H4 (cell line): Measurements from ENCODE around the gene PLCB4. TPM values are rescaled to one million over a fixed set of nuclear protein-coding genes. Genes with fewer than 3 reads are reported as not detected.

ENCODE experiments used
- DNase-seq: peaks from one replicate; pipeline ENCODE4 v3.0.0-alpha.2; 2015; ENCODE audit warnings: low spot score
- total RNA-seq: library from RNA; depleted of rRNA; stranded (reverse); fragments of >200 nt; shearing (Covaris generic); gene quantifications from 2 replicates; pipeline ENCODE4 v1.2.3, GENCODE V29; 2014

The PLCB4 gene
- total RNA-seq, 1 experiment from 2014 or later, result 5.9 TPM

DNA sequence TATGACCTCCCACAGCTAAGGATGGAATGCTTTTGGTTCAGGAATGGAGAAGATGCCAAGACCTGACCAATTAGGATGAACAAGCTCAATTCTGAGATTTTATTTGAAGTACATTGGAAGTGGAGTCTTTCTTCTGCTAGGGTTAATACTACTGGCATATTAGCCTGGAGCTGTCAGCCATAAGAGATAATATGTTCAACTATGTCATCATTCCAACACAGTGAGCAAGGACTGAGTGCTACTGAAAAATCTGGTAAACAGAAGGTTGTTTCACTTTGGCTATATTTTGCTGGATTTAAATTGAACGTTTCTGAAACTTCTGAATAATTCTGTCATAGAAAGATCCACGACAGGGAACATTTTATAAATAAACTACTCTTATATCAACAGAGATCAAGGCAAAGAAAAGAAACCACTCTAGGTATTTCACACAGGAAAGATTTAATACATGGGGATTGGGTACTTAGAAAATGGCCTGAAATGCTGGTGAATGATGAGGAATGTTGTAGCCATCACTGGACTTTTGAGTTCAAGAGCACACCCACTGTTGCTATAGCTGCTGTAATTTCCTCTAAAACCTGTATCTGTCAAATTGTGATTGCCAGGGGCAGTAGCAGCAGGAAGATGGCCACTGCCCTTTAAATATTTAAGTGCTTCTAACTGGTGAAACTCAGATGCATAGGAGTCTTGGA lies 200.5 kb downstream of the PLCB4 start:
- no peak for DNase-seq

- DNase-seq, result peak; percentile 6
These were observed 201.9 kb downstream of the PLCB4 start for GRCh38 chr20:9270831-9271230.

DNA sequence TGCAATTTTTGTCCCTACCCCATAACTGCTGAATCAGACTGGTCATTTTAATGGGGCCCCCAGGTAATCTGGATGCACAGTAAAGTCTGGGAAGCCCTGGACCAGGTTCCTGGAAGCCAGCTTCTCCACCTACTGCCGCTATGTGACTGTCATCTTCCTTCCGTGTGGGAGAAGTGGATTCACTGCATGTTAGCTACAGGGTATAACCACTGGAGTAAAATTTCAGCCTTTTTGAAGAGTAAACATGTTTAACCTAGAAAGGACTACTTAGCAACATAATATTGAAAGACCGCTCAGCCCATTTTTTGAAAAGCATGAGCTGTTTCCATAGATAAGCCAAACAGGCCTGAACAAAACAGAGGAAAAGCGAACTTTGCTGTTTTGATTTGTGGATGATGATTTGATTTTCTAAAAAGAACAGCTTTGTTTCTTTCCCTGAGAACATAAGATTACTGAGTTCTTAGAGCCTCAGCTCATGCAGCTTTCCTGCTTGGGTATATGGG lies 208.1 kb downstream of the PLCB4 start:
- DNase-seq, result no peak

DNA sequence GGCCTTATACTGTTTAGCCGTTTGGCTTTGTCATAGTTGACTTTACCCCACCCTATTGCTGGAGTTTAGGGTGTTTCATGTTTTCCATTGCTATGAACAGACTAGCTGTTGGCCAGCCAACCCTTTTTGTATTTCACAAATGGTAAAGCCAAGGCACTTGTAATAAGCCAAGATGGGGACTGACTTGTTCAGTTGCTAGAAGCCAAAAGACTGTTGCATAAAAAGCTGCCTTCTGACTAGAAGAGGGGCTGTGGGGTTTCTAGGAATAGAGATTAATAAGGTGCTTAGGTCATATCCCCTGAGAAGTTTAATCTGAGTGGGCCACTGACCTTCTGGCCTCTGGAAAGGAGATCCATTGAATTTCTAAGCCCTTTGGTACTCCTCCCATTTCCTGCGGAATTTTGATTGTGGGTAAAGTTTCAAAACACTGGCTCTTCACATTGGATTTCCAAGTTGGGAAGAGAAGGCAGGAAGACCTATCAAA lies 211.1 kb downstream of the PLCB4 start:
- no peak for DNase-seq

DNA sequence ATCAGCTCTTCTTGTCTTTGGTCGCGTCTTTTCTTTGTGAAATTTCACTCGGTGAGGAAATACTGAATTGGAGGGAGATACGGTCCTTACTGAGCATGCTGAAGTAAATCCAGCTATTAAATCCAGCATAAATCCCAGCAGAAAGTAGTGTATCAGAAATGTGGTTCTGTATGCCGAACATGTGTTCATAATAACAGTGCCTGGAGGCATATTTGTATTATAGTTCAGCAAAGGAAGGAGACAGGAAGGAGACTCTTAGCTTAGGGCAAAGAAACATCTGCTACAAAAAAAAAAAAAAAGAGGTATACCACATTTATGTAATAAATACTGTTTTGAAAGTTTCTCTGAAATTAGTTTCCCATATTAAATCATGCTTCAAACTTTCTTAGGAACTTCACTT lies 211.8 kb downstream of the PLCB4 start:
- DNase-seq, result no peak

GRCh38 chr20:9281803-9282202 lies 212.9 kb downstream of the PLCB4 start:
- no peak for DNase-seq

GRCh38 chr20:9285617-9286016 lies 216.7 kb downstream of the PLCB4 start:
- DNase-seq, result no peak

- DNase-seq, result no peak
These were observed 217.9 kb downstream of the PLCB4 start for GRCh38 chr20:9286501-9287461.

DNA sequence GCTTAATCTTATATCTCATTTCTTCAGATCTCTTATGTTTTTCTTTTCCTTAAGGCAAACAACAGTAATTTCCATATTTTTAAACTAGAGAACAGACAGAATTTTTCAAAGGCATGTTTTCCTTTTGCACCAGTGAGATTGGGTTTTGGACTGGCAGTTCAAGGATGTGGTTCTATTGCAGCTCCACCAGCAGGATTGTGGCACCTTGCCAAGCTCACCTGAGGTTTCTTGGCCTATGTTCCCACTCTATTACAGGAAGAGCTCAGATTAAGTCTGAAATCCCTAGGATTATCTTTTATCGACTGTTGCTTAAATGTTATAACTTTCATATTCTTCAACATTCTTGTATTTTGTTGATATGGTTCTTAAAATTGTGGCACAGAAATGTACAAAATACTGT lies 218.9 kb downstream of the PLCB4 start:
- DNase-seq, result no peak

DNA sequence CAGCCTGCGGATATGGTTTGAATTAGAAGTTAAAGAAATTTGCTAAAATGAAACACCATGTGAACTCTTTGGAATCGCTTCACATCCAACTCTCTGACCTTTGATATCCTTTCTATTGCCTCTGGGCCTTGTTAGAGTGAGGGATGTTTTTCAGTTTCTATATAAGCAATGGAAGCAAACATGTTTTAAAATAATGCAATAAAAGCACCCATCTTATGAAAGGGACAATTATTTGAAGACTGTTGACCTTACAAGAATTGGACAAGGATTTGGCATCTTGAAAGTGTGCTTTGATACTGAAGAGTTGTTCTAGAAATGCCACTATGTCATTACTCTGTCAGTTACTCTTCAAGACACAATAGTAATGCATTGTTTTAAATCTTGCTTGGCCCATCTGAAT lies 221.4 kb downstream of the PLCB4 start:
- DNase-seq, result no peak

DNA sequence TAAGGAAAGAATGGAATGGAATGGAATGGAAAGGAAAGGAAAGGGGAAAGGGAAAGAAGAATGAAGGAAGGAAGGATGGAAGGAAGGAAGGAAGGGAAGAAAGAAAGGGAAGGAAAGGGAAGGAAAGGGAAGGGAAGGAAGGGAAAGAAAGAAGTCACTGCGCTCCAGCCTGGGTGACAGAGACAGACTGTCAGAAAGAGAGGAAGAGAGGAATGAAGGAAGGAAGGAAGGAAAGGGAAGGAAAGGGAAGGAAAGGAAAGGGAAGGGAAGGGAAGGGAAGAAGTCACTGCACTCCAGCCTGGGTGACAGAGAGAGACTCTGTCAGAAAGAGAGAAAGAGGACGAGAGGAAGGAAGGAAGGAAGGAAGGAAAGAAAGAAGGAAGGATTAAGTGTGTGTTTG lies 224.3 kb downstream of the PLCB4 start:
- no peak for DNase-seq

GRCh38 chr20:9294041-9294440 lies 225.2 kb downstream of the PLCB4 start:
- peak; percentile 58 for DNase-seq

DNA sequence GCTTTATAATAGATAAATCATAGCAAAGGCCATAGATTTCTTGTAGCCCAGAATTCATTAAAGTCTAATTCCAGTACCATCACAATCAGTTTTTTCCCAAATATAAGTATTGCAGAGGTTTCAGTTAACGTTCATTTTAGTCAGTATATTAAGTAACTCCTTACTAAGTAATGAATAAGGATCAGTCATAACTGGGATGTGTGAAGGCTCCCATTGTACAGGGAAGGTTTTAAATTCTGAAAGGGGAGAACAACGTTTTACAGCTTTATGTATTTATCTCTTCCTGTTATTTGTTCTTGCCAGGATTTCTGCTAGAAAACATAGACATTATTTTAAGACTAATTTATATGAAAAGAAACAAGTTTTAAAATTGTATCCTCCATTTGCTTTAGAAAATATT lies 230.0 kb downstream of the PLCB4 start:
- DNase-seq, result no peak

DNA sequence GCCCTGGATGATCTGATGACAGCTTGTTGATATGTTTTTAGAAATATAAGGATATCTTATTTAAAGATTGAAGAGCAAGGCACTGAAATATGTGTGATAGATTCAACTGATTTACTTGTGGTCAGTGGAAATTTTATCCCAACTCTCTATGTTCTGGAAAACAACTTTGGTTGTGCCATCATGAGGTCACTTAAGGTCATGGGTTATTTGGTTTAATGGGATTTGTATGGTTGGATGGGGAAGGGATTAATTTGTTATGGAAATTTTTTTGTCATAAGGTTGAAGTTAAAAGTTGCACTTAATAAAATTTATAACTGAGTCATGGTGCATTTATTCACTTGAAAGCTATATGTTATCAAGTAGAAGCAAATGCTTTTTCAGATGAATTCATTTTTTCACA lies 231.2 kb downstream of the PLCB4 start:
- DNase-seq, result no peak

GRCh38 chr20:9300534-9300933 lies 231.6 kb downstream of the PLCB4 start:
- DNase-seq, result no peak

GRCh38 chr20:9301129-9302090 lies 232.5 kb downstream of the PLCB4 start:
- DNase-seq, result peak; percentile 84

DNA sequence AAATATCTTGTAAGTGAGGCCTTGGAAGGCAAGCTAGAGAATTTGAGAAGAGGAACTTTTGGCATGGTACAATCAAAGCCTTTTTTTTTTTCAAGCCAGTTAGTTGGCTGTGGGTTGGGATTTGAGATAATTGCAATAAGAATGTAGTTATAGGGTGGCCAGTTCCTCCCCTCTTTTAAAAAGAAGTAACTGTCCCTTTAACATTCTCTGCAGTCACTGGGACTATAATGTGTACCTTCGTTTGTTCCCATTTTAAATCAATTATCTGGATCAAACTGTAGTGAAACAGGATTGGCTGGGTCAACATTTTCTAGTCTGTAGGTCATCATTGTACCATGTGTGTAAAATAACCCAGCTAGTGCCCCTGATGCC lies 233.2 kb downstream of the PLCB4 start:
- no peak for DNase-seq

- DNase-seq, result peak; percentile 61
These were observed 237.6 kb downstream of the PLCB4 start for GRCh38 chr20:9306521-9306920.

DNA sequence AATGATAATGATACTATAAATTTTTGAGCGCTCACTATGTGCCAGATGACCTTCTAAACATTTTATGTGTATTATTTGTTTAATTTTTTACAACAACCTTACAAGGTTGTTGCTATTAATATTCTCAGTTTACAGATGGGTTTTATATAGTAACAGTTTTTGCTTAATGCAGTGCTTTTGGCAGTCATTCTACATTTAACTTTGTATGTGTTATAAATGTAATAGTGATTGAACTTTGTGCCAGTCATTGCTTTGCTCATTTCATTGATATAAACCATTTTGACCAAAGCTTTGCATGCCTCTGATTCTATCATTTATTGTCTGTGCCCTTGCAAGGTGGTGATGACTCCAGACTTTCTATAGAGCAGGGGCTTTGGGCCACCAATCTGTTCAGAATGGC lies 239.2 kb downstream of the PLCB4 start:
- no peak for DNase-seq

GRCh38 chr20:9311132-9311531 lies 242.2 kb downstream of the PLCB4 start:
- DNase-seq, result no peak

DNA sequence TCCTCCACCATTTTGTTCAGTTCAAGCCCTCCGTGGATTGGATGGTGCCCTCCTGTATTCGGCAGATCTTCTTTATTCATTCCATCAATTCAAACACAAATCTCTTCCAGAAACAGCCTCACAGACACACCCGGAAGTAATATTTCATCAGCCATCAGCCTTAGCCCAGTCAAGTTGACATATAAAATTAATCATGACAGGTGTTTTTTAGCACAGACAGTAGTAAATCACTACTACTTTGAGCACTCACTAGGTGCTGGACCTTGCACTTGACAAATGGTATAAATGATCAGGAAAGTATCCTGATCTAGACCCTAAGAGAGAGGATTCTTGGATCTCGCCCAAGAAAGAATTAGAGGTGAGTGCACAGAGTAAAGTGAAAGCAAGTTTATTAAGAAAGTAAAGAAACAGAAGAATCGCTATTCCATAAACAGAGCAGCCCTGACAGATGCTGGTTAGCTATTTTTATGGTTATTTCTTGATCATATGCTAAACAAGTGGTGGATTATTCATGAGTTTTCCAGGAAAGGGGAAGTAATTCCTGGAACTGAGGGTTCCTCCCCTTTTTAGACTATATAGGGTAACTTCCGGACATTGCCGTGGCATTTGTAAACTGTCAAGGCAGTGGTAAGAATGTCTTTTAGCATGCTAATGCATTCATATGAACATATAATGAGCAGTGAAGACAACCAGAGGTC lies 250.9 kb downstream of the PLCB4 start:
- DNase-seq, result no peak
